22Rv1 (cell line): Measurements from ENCODE around the gene NXPE3.

Experiments used
- ZFX ChIP-seq: fragments of 450-650 bp; IDR thresholded peaks from 2 replicates; pipeline ENCODE4 v1.6.1; 2017; ENCODE audit warnings: antibody characterized with exemption, borderline replicate concordance
- TF ChIP-seq, protein P1 (sequence below): fragments of 450-650 bp; IDR thresholded peaks from 2 replicates; pipeline ENCODE4 v1.5.1; 2017; ENCODE audit warnings: mild to moderate bottlenecking

DNA sequence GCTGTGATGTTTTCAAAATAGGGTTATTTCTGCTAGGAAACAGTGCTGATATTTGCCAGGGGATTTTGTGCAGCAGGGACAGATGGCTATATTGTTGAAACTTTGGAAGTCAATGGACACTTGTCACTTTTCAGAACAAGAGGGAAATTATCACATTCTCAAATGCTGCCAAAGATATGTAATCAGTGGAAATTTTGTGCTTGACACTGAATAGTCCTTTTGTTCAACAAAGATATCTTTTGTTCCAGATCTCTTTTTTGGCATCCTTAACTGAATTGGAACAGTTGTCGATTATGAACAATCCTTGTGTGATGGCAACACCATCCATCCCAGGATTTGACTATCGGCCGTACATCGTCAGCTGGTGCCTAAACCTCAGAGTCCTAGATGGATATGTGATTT is 46.8 kb upstream of the NXPE3 start:
- TF ChIP-seq, protein P1, sequence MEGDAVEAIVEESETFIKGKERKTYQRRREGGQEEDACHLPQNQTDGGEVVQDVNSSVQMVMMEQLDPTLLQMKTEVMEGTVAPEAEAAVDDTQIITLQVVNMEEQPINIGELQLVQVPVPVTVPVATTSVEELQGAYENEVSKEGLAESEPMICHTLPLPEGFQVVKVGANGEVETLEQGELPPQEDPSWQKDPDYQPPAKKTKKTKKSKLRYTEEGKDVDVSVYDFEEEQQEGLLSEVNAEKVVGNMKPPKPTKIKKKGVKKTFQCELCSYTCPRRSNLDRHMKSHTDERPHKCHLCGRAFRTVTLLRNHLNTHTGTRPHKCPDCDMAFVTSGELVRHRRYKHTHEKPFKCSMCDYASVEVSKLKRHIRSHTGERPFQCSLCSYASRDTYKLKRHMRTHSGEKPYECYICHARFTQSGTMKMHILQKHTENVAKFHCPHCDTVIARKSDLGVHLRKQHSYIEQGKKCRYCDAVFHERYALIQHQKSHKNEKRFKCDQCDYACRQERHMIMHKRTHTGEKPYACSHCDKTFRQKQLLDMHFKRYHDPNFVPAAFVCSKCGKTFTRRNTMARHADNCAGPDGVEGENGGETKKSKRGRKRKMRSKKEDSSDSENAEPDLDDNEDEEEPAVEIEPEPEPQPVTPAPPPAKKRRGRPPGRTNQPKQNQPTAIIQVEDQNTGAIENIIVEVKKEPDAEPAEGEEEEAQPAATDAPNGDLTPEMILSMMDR: no peak
- TF ChIP-seq ZFX: no peak
